Activated CD4-positive, alpha-beta T cell treated with anti-CD3 and anti-CD28 coated beads for 24 hours (primary cell): ENCODE measurements around the gene TINAG.

Experiments used
- DNase-seq, 2 donors: peaks; one replicate each; pipeline ENCODE4 v3.0.0-alpha.2; 2020; ENCODE audit warnings: low read depth in 2 of 2

Gene TINAG

DNA sequence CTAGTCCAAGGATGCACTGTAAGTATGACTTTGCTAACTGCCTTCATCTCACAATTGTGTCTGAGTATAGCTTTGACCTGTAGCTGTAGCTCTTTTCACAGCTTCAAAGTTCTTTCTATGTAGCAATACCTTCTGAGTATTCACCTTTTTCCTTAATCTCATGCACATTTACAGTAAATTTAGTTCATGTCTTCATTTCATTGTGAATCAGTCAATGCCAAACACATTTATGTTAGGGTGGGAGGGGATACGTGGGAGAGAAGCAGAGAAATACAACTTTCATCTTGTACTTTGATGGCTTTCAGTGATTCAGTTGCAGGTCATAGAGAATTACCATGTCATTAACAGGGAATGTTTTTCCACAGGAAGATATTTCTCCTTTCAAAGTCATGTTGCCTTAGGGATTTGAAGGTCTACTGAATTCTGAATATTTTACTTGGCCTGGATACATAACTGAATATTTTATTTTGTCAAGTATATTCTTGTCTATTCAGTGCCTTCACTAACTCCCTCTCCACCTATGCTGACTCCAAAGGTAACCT lies 119.2 kb downstream of the TINAG start:
- DNase-seq, result no peak

DNA sequence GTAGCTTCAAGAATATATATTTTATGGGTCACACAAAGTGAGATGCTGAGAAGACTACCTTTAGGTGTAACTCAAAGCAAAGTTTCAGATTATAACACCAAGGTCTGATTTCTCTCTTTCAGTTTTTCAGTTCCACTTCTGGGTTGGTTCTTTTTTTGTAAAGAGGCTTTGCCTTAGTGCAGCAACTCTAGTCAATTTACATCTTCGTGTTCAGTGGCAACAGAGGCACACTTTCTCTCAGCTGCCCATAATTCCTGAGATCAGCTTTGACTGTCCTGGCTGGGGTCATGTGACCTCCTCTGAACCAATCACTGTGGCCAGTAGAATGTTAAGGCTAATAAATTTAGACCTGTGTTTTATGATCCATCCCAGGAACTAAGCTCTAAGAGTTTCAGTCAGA lies 120.2 kb downstream of the TINAG start:
- no peak for DNase-seq

DNA sequence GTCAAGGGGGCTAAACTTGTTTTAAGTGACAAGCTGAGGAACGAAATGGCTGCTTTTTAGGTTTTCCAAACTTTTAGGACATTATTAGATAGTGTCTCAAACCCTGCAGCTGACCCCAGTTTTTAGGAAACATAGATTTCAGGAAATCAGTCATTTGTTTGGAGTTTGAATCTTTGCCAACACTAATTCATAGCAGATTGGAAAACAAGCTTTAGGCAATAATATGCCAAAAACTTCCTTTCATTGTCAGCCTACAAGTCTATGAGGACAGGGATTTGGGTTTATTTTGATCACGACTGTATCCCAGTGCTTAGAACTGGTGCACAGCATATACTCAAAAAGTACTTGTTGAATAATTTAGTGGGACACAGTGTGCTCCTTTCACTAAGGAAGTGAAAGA lies 123.2 kb downstream of the TINAG start:
- DNase-seq, result no peak
